CD4-positive, alpha-beta T cell treated with Interleukin-21 for 1 hour (primary cell): ENCODE data around the gene ARHGEF3.
A peak's percentile ranks its signal among the peaks of the same experiment; 100 is the strongest.

Source experiments
- DNase-seq: peaks from one replicate; pipeline ENCODE4 v3.0.0-alpha.2; 2020

The ARHGEF3 gene

GRCh38 chr3:56819016-56819809, 17.5 kb upstream of the ARHGEF3 start:
- DNase-seq, result no peak

GRCh38 chr3:56818156-56818985, 16.6 kb upstream of the ARHGEF3 start:
- DNase-seq, result no peak

- DNase-seq, result no peak
Measured at GRCh38 chr3:56817646-56818045, 15.9 kb upstream of the ARHGEF3 start.

GRCh38 chr3:56816061-56816460, 14.3 kb upstream of the ARHGEF3 start:
- DNase-seq, result no peak

DNA sequence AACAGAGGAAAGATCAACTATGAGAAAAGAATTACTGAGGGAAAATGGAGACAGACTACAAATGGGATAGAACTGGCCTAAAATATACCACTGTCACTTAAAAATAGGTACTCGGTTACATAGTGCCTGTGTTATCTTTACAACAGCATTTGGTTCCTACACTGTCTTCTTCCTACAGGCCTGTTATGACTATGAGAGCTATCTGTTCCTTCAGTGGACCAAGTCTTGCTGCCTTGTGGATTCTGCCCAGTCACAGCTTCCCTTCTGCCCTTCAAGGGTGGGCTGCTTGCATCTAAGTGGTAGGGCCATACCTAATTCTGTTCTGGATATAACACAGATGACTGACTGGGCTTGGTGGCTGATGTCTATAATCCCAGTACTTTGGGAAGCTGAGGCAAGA, 13.8 kb upstream of the ARHGEF3 start:
- DNase-seq, result no peak

- DNase-seq, result peak; percentile 20
Measured at GRCh38 chr3:56813653-56813960, 11.9 kb upstream of the ARHGEF3 start.

DNA sequence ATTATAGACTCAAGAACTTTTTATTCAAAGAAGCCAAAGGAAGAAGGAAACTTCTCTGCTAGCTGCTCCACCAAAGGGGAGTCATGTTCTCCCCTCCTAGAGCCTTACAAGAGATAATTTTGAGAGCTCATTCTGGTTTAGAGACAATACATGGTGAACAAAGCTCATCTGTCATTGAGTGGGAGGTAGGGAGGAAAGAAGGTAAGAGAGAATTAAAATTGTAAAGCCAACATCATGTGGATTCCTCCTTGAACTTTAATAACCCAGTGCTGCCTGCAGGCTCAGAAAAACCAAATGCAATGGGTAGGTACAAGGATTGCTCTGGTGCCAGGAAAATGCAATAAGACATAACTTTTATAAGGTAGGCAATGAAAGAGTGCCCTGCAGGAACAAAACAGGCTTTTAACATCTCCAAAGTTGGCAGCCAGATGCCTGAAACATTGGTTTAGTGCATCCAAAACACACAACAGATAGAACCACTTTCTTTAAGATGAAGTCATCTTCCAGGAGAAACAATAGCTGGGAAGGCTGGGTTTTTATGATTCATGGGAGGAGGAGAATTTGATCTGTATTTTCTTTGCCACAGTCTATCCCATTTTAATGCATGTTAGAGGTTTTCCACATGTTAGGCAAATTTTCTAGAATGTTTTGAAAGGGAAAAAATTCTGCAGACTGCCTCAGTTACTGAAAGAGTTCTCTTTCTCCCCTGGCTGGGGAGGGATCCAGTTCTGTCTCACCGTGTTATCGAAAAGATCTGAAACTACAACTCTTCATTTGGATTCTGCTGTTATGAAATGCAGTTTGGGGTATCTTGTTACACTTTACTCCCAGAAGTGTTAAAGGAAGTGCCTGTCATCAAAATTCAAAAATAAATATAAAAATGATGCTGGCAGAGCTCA, 11.3 kb upstream of the ARHGEF3 start:
- no peak for DNase-seq

DNA sequence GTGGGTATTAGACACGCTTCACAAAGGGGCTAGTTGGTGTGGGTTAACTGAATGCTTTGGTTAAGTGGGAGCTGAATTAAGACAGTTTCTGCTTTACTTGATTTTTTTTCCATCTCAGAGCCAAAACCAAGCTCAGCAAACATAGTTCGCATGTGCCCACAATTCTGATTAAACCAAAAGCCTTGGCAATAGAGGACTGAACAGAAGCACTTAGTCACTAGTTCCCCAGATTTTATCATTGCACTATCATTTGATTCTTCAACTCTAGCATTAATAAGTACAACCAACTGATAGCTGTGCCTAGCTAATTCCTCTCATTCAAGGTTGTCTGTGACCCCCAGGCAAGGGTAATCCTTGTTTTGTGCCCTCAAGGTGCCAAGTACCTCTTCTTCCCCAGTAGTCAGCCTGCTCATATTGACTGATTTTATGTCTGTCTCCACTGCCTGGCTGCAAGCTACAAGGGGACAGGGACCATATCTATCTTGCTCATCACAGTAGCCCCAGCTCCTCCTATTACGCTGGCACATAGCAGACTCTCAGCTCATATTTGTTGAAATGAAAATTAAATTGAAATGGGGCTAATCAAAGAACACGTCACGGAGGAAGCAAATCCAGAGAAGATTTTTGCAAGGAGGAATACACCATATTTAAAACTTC, 9.9 kb upstream of the ARHGEF3 start:
- no peak for DNase-seq

DNA sequence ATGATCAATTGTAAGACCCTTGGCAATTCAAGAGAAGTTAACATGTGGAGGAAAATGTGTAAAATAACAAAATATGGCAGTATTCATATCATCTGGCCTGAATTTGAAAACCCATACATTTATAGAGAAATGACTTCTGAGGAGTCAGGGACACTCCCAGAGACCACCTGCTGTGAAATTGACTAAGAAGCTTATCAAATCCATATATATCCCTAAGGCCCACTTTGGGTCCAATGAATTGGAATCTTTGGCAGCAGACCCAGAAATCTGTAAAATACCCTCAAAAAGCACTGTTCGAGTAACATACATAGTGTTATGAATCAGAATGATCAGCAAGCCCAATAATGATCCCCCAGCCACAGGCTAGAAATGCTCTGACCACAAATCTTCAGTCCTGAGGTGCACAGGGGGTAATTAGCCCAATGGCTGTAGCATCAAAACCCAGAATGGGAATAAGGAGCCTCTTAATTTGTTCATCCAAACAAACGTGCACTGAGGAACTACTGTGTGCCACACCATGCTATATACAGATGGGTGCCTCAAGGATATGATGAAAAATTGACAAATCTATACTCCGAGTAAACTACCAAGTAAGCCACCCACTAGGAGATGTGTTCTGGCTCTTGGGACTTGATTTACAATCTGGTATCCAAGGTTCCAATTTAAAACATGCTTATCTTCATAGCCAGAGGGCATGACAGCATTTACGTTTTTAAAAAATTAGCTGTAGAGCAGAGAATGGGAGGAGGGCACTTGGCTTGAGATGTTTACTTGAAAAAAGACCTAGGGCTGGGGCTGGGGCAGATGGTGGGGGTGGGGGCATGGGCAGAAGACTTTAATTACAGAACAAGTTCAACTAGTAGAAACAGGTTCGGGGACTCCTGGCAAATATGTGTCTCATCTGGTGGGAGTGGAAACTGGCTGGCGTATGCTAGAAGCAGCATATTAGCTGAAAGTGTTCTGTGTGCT, 9.1 kb upstream of the ARHGEF3 start:
- no peak for DNase-seq

DNA sequence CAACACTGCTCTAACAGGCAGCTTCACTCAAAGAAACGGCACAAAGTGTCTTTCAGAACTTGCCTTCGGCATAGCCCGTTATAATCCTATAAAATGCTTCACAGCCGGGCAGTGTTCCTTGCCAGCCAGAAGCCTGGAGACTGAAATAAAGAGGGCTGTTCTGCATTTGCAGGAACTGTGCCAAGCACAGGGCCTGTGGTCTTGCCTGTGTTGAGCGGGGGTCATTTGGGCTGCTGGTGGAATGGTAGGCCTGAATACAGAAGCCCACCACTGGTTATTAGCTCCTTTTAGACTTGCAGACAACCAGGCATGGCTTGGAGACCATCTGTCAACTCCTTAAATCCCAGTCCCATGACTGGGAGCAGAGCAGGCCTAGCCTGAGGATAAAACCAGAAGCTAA, 4.7 kb upstream of the ARHGEF3 start:
- DNase-seq, result no peak

- no peak for DNase-seq
Measured at GRCh38 chr3:56802790-56803189, 1.0 kb upstream of the ARHGEF3 start.

GRCh38 chr3:56802378-56802745, 613 bp upstream of the ARHGEF3 start:
- DNase-seq, result no peak

GRCh38 chr3:56800832-56801661, 702 bp downstream of the ARHGEF3 start:
- peak; percentile 36 for DNase-seq

GRCh38 chr3:56800130-56800831, 1.5 kb downstream of the ARHGEF3 start:
- peak; percentile 78 for DNase-seq

DNA sequence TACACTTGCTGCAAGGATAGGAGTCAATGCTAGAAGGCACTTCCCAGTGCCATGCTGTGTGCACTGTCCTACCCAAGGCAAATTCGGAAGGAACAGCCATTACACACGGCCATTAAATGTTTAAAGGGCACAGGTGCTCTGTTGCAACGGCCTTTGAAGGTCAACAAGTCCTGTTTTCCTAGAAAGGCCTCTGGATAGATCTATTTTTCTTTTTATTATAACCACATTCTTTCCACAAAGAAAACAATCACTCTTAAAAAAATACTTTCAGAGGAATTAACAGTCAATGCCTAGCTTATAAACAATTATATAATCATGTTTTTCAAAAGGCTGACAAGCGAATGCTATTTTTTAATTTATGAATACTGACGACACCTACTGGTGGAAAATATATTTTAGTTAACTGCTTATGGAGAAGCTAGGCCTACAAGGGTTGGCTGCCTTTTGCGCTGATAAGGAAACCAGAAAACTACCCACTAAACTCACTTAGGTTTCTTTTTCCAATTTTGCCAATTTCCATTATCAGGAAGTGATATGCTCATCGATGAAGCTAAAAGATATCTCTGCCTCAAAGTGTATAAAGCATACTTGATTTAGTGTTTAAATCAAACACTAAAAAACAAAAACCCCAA, 2.4 kb downstream of the ARHGEF3 start:
- peak; percentile 86 for DNase-seq

- no peak for DNase-seq
Measured at GRCh38 chr3:56796996-56797395, 4.8 kb downstream of the ARHGEF3 start.

DNA sequence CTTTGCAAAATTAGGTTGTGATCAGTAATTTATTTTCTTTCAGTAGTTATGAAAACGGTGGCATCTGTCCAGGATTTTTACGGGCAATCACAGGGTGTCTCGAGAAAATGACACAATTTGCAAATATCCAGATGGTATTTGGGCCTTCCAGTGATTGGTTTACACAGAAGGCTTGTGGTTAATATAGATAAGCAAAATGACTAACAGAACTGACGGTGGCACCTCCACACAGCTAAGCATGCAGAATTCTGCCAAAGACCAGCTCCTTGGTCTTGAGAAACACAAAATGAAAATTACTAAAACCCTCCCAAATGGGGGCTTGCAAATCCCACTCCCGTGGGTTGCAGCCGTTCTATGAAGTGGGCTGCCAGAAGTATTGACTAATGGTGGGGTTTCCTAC, 5.5 kb downstream of the ARHGEF3 start:
- DNase-seq, result peak; percentile 50

- peak; percentile 27 for DNase-seq
Measured at GRCh38 chr3:56795829-56796185, 5.9 kb downstream of the ARHGEF3 start.

DNA sequence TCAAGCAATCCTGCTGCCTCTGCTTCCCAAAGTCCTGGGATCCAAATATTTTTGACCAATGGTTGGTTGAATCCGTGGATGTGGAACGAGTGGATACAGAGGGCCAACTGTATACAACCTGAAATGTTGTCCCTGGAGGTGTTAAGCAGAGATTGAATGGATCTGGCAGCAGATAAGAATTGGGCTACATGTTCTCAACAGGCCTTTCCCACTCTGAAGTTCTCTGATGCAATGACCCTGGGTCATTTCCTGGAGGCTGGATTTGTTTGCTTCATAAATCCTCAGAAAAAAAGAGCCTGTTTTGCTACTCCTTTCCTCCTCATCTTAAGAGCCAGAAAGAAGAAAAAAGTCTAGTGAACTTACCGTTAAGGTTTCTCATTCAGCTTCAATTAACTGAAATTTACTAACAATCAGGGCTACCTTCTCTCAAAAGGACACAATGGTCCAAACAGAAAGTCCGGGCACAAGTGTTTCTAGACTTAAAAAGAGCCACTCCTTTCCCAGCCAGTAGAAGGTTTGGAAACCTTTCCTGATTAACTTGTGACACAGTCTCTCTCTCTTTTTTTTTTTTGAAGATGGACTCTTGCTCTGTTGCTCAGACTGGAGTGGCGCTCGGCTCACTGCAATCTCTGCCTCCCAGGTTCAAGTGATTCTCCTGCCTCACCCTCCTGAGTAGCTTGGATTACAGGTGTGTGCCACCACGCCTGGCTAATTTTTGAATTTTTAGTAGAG, 6.5 kb downstream of the ARHGEF3 start:
- DNase-seq, result no peak
